HG02798 (cell line): ENCODE data around the gene PDZD4.

Experiments used
- ATAC-seq: cut with Tn5 transposase; IDR thresholded peaks from one replicate; pipeline ENCODE4 v1.9.1; 2021; ENCODE audit warnings: mild to moderate bottlenecking; ENCODE audit not compliant: unreplicated experiment, poor library complexity

PDZD4 gene

GRCh38 chrX:153829799-153830639 lies at the start of gene PDZD4:
TSS of gene PDZD4 (minus strand) at chrX:153830544. CDS start at chrX:153830298, 246 bp downstream.
- no peak for ATAC-seq

- ATAC-seq, result no peak
Measured at GRCh38 chrX:153879741-153880439, 49.5 kb upstream of the PDZD4 start.

GRCh38 chrX:153878969-153879653 lies 48.8 kb upstream of the PDZD4 start:
- no peak for ATAC-seq

- no peak for ATAC-seq
Measured at GRCh38 chrX:153878345-153878744, 48.0 kb upstream of the PDZD4 start.

GRCh38 chrX:153877571-153878261 lies 47.4 kb upstream of the PDZD4 start:
- ATAC-seq, result no peak

GRCh38 chrX:153876112-153876491 lies 45.8 kb upstream of the PDZD4 start:
- ATAC-seq, result no peak

GRCh38 chrX:153875391-153876111 lies 45.2 kb upstream of the PDZD4 start:
- ATAC-seq, result no peak

- ATAC-seq, result no peak
Measured at GRCh38 chrX:153874366-153875125, 44.2 kb upstream of the PDZD4 start.

- ATAC-seq, result no peak
Measured at GRCh38 chrX:153874085-153874365, 43.7 kb upstream of the PDZD4 start.

GRCh38 chrX:153873282-153874084 lies 43.1 kb upstream of the PDZD4 start:
- ATAC-seq, result no peak

GRCh38 chrX:153871946-153872878 lies 41.9 kb upstream of the PDZD4 start:
- ATAC-seq, result no peak

GRCh38 chrX:153871451-153871850 lies 41.1 kb upstream of the PDZD4 start:
- ATAC-seq, result no peak

GRCh38 chrX:153870791-153871360 lies 40.5 kb upstream of the PDZD4 start:
- ATAC-seq, result no peak

GRCh38 chrX:153870288-153870690 lies 39.9 kb upstream of the PDZD4 start:
- no peak for ATAC-seq

GRCh38 chrX:153869473-153870287 lies 39.3 kb upstream of the PDZD4 start:
- ATAC-seq, result no peak
